Kidney (tissue), 14 donors: ENCODE results near the gene NRCAM. TPM values are rescaled to one million over a fixed set of nuclear protein-coding genes. Genes with fewer than 3 reads are reported as not detected.

Experiments used
- DNase-seq, 5 donors: peaks; one replicate each; pipeline ENCODE4 v3.0.0-alpha.2; 2013 to 2020
- FAIRE-seq: peaks from 2 replicates; lab custom pipeline; 2012; peaks lifted over from hg19 to GRCh38; lab: Jason Lieb, UNC
- H3K27ac ChIP-seq, 2 donors: one replicate each; pipeline ENCODE4 v1.7.0; 2013; ENCODE audit warnings: low read depth in 2 of 2, low read length in 2 of 2, inconsistent platforms in 1 of 2
- H3K27me3 ChIP-seq: one replicate; pipeline ENCODE4 v1.7.1; 2013; ENCODE audit warnings: low read length, inconsistent platforms; ENCODE audit not compliant: control insufficient read depth, insufficient read depth
- H3K36me3 ChIP-seq, 3 donors: one replicate each; pipeline versions ENCODE4 v1.7.0 to v1.7.1; 2013; ENCODE audit warnings: low read length in 3 of 3, control low read depth in 1 of 3, inconsistent platforms in 1 of 3; ENCODE audit not compliant: insufficient read depth in 3 of 3, control insufficient read depth in 2 of 3
- H3K4me1 ChIP-seq, 3 donors: one replicate each; pipeline versions ENCODE4 v1.7.0 to v1.7.1; 2013; ENCODE audit warnings: low read length in 3 of 3, inconsistent platforms in 1 of 3, low read depth in 1 of 3; ENCODE audit not compliant: control insufficient read depth in 2 of 3, insufficient read depth in 2 of 3
- H3K4me3 ChIP-seq, 3 donors: one replicate each; pipeline versions ENCODE4 v1.7.0 to v1.8.1; 2013; ENCODE audit warnings: low read length in 3 of 3, control low read depth in 1 of 3, inconsistent platforms in 1 of 3
- H3K9ac ChIP-seq, 3 donors: one replicate each; pipeline versions ENCODE4 v1.7.0 to v1.7.1; 2013; ENCODE audit warnings: low read length in 3 of 3, control low read depth in 1 of 3, inconsistent platforms in 1 of 3
- H3K9me3 ChIP-seq, 3 donors: one replicate each; pipeline versions ENCODE4 v1.7.0 to v1.7.1; 2013; ENCODE audit warnings: low read length in 3 of 3, control low read depth in 1 of 3, inconsistent platforms in 1 of 3; ENCODE audit not compliant: control insufficient read depth in 2 of 3, insufficient read depth in 1 of 3
- intact Hi-C: fragments of 100-400 bp; cut with DNase I; formaldehyde crosslinking; loops from one replicate; pipeline ENCODE4 v1.11.1; 2022
- polyA plus RNA-seq: library from polyadenylated mRNA; stranded (reverse); fragments of 350-450 nt; fragmentation: Illumina TruSeq; extraction: RNeasy Lipid Tissue Mini Kit (QIAGEN cat#74804); gene quantifications from one replicate; pipeline ENCODE4 v1.2.3, GENCODE V29; 2014; ENCODE audit warnings: low read depth, low replicate concordance; ENCODE audit not compliant: insufficient read depth
- total RNA-seq: library from RNA; stranded (reverse); fragmentation: NEBNext Ultra II Directional; extraction: Animal tissue kit (Norgen Biotek cat#: 25700); gene quantifications from one replicate; pipeline ENCODE4 v1.2.1, GENCODE V29; 2021
- TF ChIP-seq, protein P1 (sequence below): IDR thresholded peaks from 3 replicates; pipeline ENCODE4 v1.5.1; 2012; ENCODE audit warnings: mild to moderate bottlenecking, moderate library complexity, borderline replicate concordance; ENCODE audit not compliant: insufficient read depth; ENCODE audit errors: extremely low read depth
- donor health status: control.
- donor health status: control.
- donor health status: control.
- donor health status: control.
- donor health status: control.
- donor health status: DM: yes; HTN: yes; CAD: no.
- donor health status: Normal renal cell carcinoma (clear cell type).

Gene NRCAM
- total and polyA plus RNA-seq, 2 donors from 2014 or later, result 16.8 to 20.6 TPM

DNA sequence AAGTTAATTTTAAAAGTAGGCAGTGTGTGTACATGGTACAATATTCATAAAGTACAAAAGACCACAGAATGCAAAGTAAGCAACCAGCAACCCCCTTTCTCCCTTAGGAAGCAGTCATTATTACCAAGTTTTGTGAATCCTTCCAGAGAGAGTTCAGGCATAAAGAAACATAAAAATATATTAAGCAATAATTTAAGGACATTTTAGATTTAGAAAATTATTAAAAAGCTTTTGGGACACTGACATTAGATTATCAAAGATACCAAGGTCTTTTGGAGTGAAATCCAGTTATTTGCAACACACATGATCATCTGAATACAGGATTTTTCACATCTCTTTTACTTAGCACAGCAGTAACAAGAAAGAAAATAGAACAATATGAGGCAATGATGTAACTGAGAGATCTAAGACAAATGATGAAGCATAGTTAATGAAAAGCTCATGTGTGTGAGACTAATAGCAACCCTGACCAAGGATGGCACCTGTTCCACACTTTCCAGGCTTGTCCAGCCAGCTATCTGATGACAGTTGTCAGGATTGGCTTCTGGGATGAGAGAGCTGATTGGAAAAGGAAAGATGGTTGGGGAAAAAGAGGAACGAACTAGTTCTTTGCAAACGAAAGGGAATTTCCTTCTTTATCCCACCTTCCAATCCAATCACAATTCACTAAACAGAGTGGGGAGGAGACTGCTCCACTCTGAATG lies 210.6 kb downstream of the NRCAM start:
- Histone ChIP-seq H3K4me1 (peaks cover 0 to 14% (median 2%) of the 10 kb centered on the region in 3 donors), H3K27ac (peak overlapping the region; percentile 20 to 29), H3K9ac (no peak overlapping the region), H3K27me3 (no peaks in the 10 kb centered on the region), H3K36me3 (no peaks in the 10 kb centered on the region), H3K4me3 (peak overlapping the region in 1 of 3 donors; percentile 0), H3K9me3 (no peaks in the 10 kb centered on the region)
- no peak for FAIRE-seq
- TF ChIP-seq, protein P1, sequence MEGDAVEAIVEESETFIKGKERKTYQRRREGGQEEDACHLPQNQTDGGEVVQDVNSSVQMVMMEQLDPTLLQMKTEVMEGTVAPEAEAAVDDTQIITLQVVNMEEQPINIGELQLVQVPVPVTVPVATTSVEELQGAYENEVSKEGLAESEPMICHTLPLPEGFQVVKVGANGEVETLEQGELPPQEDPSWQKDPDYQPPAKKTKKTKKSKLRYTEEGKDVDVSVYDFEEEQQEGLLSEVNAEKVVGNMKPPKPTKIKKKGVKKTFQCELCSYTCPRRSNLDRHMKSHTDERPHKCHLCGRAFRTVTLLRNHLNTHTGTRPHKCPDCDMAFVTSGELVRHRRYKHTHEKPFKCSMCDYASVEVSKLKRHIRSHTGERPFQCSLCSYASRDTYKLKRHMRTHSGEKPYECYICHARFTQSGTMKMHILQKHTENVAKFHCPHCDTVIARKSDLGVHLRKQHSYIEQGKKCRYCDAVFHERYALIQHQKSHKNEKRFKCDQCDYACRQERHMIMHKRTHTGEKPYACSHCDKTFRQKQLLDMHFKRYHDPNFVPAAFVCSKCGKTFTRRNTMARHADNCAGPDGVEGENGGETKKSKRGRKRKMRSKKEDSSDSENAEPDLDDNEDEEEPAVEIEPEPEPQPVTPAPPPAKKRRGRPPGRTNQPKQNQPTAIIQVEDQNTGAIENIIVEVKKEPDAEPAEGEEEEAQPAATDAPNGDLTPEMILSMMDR, result no peak
- intact Hi-C loops, result no loop called here
- no peak for DNase-seq

DNA sequence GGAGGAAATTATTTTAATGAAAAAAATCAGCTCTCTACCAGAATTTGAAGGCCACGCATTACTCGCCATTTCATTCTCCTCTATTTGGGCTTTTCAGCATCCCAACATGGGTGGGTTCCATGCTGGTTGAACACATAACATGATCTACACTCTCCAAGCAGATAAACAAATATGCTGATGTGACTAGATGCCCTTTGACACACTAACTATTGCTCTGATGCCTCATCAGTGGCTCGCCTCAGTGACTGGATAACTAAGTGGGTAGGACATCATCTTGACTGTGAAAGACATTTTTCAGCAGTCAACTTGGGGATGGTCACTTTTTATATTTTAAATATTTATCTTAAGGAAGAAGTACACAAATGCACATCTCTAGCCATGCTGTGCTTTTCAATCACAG lies 212.1 kb downstream of the NRCAM start:
- Histone ChIP-seq H3K9ac (no peak overlapping the region), H3K4me3 (no peak overlapping the region), H3K9me3 (no peaks in the 10 kb centered on the region), H3K27me3 (no peaks in the 10 kb centered on the region), H3K4me1 (peaks cover 0 to 14% (median 2%) of the 10 kb centered on the region in 3 donors), H3K36me3 (no peaks in the 10 kb centered on the region), H3K27ac (no peak overlapping the region)
- TF ChIP-seq, protein P1, result no peak
- intact Hi-C loops, result no loop called here
- DNase-seq (no peak), FAIRE-seq (no peak)

DNA sequence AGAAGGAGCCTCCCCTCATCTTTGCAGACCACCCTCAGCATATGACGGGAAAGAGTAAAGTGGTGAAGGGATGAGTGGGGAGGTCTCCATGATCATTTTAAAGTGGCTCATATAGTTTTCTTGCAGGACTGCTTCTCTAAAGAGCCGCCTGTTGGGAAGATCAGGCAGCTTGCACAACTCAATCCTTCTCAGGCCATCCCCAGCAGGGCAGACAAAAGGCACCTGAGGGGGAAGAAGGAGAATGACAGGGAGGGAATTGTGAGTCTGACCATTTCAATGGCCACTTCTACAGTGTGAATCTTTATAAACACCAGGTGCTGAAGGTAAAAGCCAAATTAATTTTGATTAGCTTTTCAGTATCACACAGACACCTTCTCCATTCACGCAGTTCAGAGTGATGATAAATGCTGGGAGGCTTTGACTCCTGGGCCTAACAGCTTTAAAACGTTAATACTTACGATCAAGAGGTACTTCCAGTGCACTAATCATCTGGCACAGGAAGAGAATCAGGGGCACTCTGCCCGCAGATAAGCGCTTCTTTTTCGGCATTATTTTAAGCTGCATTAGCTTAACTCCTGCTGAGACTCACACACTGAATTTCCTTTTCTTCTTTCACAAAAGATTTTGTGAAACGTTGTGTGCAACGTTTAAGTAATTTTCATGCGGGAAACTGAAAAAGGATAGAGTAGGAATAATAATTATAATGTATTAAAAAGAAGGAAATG lies 216.6 kb downstream of the NRCAM start:
- DNase-seq (no peak), FAIRE-seq (no peak)
- Histone ChIP-seq H3K27ac (no peak overlapping the region), H3K4me1 (no peaks in the 10 kb centered on the region), H3K9ac (no peak overlapping the region), H3K36me3 (no peaks in the 10 kb centered on the region), H3K9me3 (no peaks in the 10 kb centered on the region), H3K4me3 (no peak overlapping the region), H3K27me3 (no peaks in the 10 kb centered on the region)
- TF ChIP-seq, protein P1, result no peak
- intact Hi-C loops, result no loop called here
